Naive B cell (primary cell): Measurements from ENCODE around the gene HIGD1B. TPM values are rescaled to one million over a fixed set of nuclear protein-coding genes. Genes with fewer than 3 reads are reported as not detected.
"Not testable (repeated sequence)": the region's sequence is repeated elsewhere in the genome, so short reads cannot be mapped to it uniquely, and the experiment has no call there.

Experiments used
- ATAC-seq, 2 donors: fragments of 150-1000 bp; cut with Tn5 transposase; 2 replicates each; pipeline ENCODE4 v1.10.0; 2021; ENCODE audit warnings: low read depth in 2 of 2, mild to moderate bottlenecking in 2 of 2, moderate library complexity in 2 of 2
- DNase-seq: peaks from one replicate; pipeline ENCODE4 v3.0.0; 2022
- H3K27ac Mint-ChIP-seq, 6 donors: one replicate each; pipeline ENCODE4 v1.8.0; 2020 to 2022; ENCODE audit warnings: mild to moderate bottlenecking in 6 of 6, mixed read lengths in 6 of 6, moderate library complexity in 5 of 6, inconsistent platforms in 2 of 6
- H3K27me3 Mint-ChIP-seq, 3 donors: one replicate each; pipeline ENCODE4 v1.8.0; 2021 to 2022; ENCODE audit warnings: mixed read lengths in 3 of 3, mild to moderate bottlenecking in 1 of 3
- H3K36me3 Mint-ChIP-seq, 2 donors: one replicate each; pipeline ENCODE4 v1.8.0; 2020 to 2022; ENCODE audit warnings: mixed read lengths in 2 of 2, inconsistent platforms in 1 of 2, mild to moderate bottlenecking in 1 of 2
- H3K4me1 Mint-ChIP-seq, 3 donors: one replicate each; pipeline ENCODE4 v1.8.0; 2020 to 2022; ENCODE audit warnings: mixed read lengths in 3 of 3, inconsistent platforms in 1 of 3, mild to moderate bottlenecking in 1 of 3, moderate library complexity in 1 of 3
- H3K4me3 Mint-ChIP-seq, 8 donors: one replicate each; pipeline ENCODE4 v1.8.0; 2020 to 2022; ENCODE audit warnings: mild to moderate bottlenecking in 8 of 8, mixed read lengths in 8 of 8, moderate library complexity in 8 of 8, inconsistent platforms in 2 of 8
- H3K9me3 Mint-ChIP-seq, 7 donors: one replicate each; pipeline ENCODE4 v1.8.0; 2020 to 2022; ENCODE audit warnings: mixed read lengths in 7 of 7, mild to moderate bottlenecking in 5 of 7, inconsistent platforms in 2 of 7, moderate library complexity in 1 of 7
- polyA plus RNA-seq, 6 donors: library from polyadenylated mRNA; unstranded; fragments of 300-500 nt; fragmentation: Illumina TruSeq; gene quantifications; one replicate each; pipeline ENCODE4 v1.2.3, GENCODE V29; 2021; ENCODE audit warnings: low read depth in 6 of 6

HIGD1B gene
- not detected for polyA plus RNA-seq

DNA sequence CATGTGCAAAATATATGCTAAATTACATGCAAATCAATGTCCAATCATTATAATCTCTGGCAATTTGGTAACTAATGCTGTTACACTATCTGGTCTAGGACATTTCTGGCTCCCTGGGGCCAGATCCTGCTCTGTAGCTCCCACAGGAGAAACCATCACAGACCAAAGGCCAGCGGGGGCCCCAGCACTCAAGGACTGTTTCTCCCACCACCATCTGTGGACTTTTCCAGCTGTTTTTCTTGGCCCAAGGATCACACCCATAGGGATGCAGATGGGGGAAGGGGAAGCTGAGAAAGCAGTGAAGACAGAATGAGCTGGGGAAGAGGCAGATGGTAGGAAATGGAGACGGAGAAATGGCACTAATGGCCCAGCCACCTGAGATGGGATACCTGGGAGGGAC lies at the start of gene HIGD1B:
Gene HIGD1B, plus strand, starts transcription at position 298 of the 400 bp plus-strand sequence. CDS start 270 bp downstream, outside the sequence.
- no peaks in the 10 kb centered on the region for H3K36me3 Mint-ChIP-seq
- no peak for ATAC-seq
- H3K9me3 Mint-ChIP-seq: no peaks in the 10 kb centered on the region
- H3K27me3 Mint-ChIP-seq: no peaks in the 10 kb centered on the region
- H3K4me3 Mint-ChIP-seq: peak within 1 kb of the TSS in 1 of 8 donors; percentile 50
- peaks cover 3 to 12% (median 5%) of the 10 kb centered on the region in 3 donors for H3K4me1 Mint-ChIP-seq
- no peak for DNase-seq
- H3K27ac Mint-ChIP-seq: peak within 1 kb of the TSS in 4 of 6 donors; percentile 20 to 60 (median 52)

DNA sequence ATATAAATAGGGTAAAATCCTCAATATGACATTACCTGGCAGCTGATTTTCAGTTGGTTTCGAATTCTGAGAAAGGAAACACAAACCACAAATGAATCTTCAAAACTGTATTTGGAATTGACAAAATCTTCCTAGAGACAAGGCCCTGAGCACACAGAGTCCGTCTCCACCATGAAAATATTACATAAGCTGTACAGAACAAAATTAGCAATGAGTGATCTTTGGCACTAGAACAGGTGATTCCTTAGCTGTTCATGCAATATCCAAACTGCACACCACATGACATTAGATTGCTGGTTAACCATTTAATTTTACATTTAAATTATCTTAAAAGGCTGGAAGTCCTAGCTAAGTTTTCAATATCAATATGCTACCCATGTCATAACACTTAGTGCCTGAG lies 49.3 kb upstream of the HIGD1B start:
- ATAC-seq (no peak), DNase-seq (no peak)
- Mint-ChIP-seq H3K9me3 (no peaks in the 10 kb centered on the region), H3K36me3 (no peaks in the 10 kb centered on the region), H3K4me1 (no peaks in the 10 kb centered on the region), H3K27me3 (peaks cover 0 to 11% (median 3%) of the 10 kb centered on the region in 3 donors), H3K27ac (no peak overlapping the region), H3K4me3 (no peak overlapping the region)

DNA sequence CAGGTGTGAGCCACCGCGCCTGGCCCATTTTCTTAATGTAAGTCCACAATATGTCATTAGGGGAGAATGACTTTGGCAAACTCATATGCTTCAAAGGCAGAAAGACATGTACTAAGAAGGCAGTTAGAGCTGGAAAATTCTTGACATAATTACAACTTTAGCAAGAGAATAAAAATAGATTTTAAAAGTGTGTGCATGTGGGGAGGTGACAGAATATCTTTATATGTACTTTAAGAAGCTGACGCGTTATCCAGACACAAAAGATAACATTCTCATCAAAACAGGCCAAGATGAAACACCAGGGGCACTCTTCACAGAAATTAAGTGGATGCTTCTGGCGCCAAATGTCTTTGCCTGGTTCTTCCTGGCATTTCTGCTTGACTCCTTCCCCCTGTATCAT lies 45.8 kb upstream of the HIGD1B start:
- H3K4me3 Mint-ChIP-seq: no peak overlapping the region

DNA sequence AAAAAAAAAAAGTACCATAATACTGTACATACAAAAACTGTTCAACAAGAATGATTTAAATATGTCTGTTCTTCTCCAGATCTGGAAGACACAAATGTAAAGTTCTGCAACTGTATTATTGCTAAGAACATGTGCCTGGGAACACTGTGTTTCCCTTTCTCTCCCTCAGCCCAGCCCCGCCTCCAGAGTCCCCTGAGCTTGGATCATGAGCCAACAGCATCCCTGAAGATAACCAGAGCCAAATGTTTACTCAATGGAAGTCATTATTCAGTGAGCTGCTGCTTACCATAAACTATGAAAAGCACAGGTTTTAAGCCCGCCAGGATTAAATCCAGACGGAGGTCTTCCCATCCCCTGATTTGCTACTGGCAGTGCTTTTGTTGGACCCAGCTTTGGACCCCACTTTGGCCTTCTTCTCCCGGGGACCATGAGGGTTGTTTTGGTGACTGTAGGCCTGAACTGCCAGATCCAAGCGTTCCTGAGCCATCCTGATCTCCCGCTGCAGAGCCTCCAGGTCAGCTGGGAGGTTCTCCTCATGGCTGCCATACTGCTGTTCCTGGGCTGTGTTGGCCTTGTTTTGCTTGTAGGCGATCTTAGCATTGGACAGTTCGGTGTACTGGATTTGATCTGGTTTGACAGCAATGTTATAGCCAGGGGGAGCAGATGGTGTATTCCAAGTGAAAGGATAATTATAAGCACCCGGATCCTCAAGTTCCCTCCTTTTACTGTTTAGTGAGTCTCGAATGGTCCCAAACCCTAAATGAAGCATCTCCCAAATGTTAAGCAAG lies 43.2 kb upstream of the HIGD1B start:
- Mint-ChIP-seq H3K4me1 (no peaks in the 10 kb centered on the region), H3K4me3 (no peak overlapping the region), H3K27me3 (peaks cover 4 to 6% (median 6%) of the 10 kb centered on the region in 3 donors), H3K36me3 (no peaks in the 10 kb centered on the region), H3K27ac (no peak overlapping the region), H3K9me3 (no peaks in the 10 kb centered on the region)
- no peak for DNase-seq
- ATAC-seq: no peak

More for the DNA sequence above, 45.8 kb upstream of the HIGD1B start:
- H3K4me1 Mint-ChIP-seq: no peaks in the 10 kb centered on the region
- DNase-seq: no peak
- no peak for ATAC-seq
- no peaks in the 10 kb centered on the region for H3K9me3 Mint-ChIP-seq
- H3K36me3 Mint-ChIP-seq: no peaks in the 10 kb centered on the region
- H3K27ac Mint-ChIP-seq: no peak overlapping the region
- peaks cover 1 to 6% (median 3%) of the 10 kb centered on the region in 3 donors for H3K27me3 Mint-ChIP-seq

DNA sequence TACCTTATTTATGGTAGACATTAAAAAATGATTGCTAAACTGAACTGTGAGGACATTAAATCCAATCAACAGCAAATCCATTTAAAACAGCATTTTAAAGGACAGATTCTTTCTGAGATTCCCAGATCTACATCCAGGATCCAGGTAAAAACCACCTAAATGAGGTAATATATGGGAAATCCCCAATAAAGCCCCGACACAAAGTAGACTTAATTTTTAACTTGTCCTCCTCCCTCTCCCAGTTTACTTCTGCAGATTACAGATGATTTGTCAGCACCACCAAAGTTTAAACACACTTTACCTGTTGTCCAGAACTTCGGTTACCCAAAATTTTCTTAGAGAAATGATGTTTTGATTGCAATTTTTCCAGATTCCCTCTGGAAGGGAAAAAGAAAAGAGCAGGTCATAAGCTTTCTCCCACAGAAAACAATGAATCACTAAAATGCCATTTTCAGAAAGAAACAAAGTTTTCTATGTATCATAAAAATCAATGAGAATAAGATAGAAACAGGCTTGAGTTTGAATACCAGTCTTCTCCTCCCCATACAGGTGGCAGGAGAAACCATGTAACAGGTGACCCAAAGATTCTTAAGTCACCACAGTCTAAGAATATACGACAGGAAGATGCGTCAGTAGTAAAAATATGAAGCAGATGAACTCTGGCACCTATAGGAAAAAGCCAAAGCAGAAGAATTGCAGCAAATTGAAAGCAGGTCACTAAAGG lies 40.4 kb upstream of the HIGD1B start:
- Mint-ChIP-seq H3K4me1 (no peaks in the 10 kb centered on the region), H3K9me3 (no peaks in the 10 kb centered on the region), H3K4me3 (no peak overlapping the region), H3K36me3 (no peaks in the 10 kb centered on the region), H3K27me3 (peaks cover 4 to 6% (median 6%) of the 10 kb centered on the region in 3 donors), H3K27ac (no peak overlapping the region)
- ATAC-seq (no peak), DNase-seq (no peak)

DNA sequence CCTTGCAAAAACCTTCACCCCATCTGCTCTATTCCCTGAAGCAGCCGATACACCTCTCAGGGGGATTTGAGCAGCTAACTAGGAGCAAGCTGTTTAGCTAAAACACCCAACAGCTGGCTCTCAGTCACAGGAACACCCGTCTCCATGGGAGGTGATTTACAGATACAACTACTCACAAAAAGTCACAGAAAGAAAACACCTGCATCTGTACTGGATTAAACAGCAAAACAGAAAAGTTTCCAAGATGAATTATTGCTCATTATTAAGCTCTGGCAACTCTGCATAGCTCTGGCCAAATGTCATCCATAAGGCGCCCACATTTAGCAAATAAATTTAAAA lies 39.9 kb upstream of the HIGD1B start:
- H3K4me1 Mint-ChIP-seq: no peaks in the 10 kb centered on the region
- no peak overlapping the region for H3K4me3 Mint-ChIP-seq
- H3K27ac Mint-ChIP-seq: no peak overlapping the region
- DNase-seq (no peak), ATAC-seq (no peak)
- H3K27me3 Mint-ChIP-seq: peaks cover 4 to 6% (median 6%) of the 10 kb centered on the region in 3 donors
- no peaks in the 10 kb centered on the region for H3K36me3 Mint-ChIP-seq
- no peaks in the 10 kb centered on the region for H3K9me3 Mint-ChIP-seq

DNA sequence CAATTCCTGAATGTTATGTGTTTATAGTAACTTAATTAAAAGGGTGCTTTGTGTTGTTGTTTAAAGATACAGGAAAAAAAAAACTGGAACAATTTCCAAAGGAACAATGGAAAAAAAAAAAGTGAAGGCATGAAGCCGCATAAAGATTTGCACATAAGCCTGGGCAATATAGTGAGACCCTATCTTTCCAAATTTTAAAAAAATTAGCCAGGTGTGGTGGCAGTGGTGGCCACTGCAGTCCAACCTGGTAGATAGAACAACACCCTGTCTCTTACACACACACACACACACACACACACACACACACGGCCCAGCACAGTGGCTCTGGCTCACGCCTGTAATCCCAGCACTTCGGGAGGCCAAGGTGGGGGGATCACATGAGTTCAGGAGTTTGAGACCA lies 39.5 kb upstream of the HIGD1B start:
- Mint-ChIP-seq H3K27me3 (peaks cover 4 to 6% (median 6%) of the 10 kb centered on the region in 3 donors), H3K9me3 (no peaks in the 10 kb centered on the region), H3K4me3 (no peak overlapping the region), H3K36me3 (no peaks in the 10 kb centered on the region), H3K27ac (no peak overlapping the region), H3K4me1 (no peaks in the 10 kb centered on the region)
- no peak for ATAC-seq
- DNase-seq: no peak

DNA sequence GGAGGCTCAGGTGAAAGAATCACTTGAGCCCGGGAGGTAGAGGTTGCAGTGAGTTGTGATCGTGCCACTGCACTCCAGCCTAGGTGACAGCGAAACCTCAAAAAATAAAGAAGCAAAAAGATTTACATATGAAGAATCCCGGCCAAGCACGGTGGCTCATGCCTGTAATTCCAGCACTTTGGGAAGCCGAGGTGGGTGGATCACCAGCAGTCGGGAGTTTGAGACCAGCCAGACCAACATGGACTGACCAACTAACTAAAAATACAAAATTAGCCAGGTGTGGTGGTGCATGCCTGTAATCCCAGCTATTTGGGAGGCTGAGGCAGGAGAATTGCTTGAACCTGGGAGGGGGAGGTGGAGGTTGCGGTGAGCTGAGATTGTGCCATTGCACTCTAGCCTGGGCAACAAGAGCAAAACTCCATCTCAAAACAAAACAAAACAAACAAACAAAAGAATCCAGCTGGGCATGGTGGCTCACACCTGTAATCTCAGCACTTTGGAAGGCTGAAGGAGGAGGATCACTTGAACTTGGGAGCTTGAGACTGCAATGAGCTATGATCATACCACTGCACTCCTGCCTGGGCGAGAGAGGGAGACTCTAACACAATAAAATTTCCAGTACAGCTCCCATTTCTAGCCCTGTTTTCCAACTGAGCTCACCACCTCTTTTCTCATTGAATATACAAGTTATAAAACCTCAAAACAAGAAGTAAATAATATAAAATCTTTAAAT lies 38.9 kb upstream of the HIGD1B start:
- H3K27me3 Mint-ChIP-seq, H3K4me3 Mint-ChIP-seq, DNase-seq, H3K4me1 Mint-ChIP-seq, H3K9me3 Mint-ChIP-seq, ATAC-seq, H3K36me3 Mint-ChIP-seq: not testable (repeated sequence)
- peak overlapping the region in 1 of 6 donors; percentile 69 for H3K27ac Mint-ChIP-seq

DNA sequence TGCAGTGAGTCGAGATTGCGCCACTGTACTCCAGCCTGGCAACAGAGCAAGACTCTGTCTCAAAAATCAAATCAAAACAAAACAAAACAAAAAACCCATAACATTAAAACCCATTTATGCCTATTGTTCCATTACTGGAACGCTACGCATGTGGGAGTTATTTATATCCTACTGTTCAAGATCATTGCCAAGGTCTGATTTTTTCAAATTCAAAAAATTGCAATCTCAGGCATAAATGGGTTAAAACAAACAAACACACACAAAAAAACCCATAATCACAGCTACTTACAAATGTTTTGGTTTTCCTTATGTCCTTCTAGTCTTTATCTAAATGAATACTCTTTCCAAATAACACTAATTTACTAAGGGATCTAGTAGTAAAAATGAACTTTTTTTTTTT lies 35.4 kb upstream of the HIGD1B start:
- no peak overlapping the region for H3K27ac Mint-ChIP-seq
- peaks cover 0 to 6% (median 3%) of the 10 kb centered on the region in 3 donors for H3K27me3 Mint-ChIP-seq
- no peaks in the 10 kb centered on the region for H3K4me1 Mint-ChIP-seq
- no peaks in the 10 kb centered on the region for H3K36me3 Mint-ChIP-seq
- no peak overlapping the region for H3K4me3 Mint-ChIP-seq
- DNase-seq: no peak
- ATAC-seq: no peak
- H3K9me3 Mint-ChIP-seq: no peaks in the 10 kb centered on the region

DNA sequence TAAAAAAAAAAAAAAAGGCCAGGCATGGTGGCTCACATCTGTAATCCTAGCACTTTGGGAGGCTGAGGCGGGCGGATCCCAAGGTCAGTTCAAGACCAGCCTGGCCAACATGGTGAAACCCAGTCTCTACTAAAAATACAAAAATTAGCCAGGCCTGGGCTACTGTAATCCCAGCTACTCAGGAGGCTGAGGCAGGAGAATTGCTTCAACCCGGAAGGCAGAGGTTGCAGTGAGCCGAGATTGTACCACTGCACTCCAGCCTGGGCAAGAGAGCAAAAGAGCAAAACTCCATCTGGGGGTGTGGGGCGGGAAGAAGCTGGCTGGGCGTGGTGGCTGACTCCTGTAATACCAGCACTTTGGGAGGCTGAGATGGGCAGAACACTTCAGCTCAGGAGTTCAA lies 29.2 kb upstream of the HIGD1B start:
- not testable (repeated sequence) for H3K4me1 Mint-ChIP-seq, H3K27ac Mint-ChIP-seq, H3K9me3 Mint-ChIP-seq, ATAC-seq, DNase-seq, H3K4me3 Mint-ChIP-seq, H3K36me3 Mint-ChIP-seq
- H3K27me3 Mint-ChIP-seq: peaks cover 0 to 11% (median 2%) of the 10 kb centered on the region in 3 donors

DNA sequence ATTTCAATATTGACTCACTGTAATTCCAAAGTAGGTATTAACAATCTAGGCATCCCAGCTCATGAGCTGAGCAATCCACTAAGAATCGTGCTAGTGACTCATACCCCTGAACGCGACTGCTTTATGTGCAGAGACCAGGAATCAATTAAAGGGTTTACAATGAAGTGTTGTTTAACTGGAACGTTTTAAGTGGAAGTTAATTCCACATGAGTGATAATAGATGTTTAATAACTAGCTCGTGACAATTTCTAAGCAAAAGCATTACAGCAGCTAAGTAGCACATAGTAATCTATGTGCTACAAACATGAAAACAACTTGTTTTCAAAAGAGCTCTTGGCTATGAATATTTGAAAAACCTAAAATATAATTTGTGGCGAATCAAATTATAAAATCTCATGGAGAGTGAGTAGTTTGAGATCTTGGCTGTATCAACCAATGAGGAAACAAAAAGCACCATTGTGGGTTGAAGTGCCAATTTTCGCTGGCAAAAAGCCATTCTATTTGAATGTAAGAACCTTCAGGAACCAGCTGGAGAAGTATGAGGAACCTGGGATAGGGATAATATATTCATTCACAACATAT lies 27.0 kb upstream of the HIGD1B start:
- Mint-ChIP-seq H3K4me3 (no peak overlapping the region), H3K9me3 (no peaks in the 10 kb centered on the region), H3K4me1 (no peaks in the 10 kb centered on the region), H3K27me3 (peaks cover 0 to 11% (median 6%) of the 10 kb centered on the region in 3 donors), H3K27ac (no peak overlapping the region), H3K36me3 (no peaks in the 10 kb centered on the region)
- ATAC-seq: no peak
- no peak for DNase-seq

DNA sequence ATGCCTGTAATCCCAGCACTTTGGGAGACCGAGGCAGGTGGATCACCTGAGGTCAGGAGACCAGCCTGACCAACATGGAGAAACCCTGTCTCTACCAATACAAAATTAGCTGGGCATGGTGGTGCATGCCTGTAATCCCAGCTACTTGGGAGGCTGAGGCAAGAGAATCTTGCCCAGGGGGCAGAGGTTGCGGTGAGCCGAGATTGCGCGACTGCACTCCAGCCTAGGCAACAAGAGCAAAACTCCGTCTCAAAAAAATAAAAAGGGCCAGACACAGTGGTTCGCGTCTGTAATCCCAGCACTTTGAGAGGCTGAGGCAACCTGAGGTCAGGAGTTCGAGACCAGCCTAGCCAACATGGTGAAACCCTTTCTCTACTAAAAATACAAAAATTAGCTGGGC lies 22.4 kb upstream of the HIGD1B start:
- ATAC-seq, H3K4me3 Mint-ChIP-seq: not testable (repeated sequence)
- peaks cover 23 to 32% (median 29%) of the 10 kb centered on the region in 3 donors for H3K27me3 Mint-ChIP-seq

DNA sequence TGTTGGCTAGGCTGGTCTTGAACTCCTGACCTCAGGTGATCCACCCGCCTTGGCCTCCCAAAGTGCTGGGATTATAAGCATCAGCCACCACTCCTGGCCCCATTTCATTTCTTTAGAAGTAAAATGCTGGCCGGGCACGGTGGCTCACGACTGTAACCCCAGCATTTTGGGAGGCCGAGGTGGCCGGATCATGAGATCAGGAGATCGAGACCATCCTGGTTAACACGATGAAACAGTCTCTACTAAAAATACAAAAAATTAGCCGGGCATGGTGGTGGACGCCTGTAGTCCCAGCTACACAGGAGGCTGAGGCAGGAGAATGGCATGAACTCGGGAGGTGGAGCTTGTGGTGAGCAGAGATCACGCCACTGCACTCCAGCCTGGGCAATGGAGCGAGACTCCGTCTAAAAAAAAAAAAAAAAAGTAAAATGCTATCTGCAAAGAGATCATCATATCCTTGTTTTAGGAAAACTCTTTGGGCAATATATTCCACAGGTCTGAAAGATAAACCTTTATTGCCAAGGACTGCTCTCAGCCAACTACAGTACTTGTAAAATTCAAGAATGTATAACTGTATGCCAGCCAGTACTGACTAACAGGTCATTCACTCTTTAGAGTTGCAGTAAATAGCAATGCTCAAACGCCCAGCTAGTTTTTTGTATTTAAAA lies 21.4 kb upstream of the HIGD1B start:
- Mint-ChIP-seq H3K27ac (no peak overlapping the region), H3K27me3 (peaks cover 25 to 38% (median 29%) of the 10 kb centered on the region in 3 donors), H3K9me3 (no peaks in the 10 kb centered on the region), H3K4me3 (peak overlapping the region in 1 of 8 donors; percentile 52), H3K36me3 (peaks cover 0 to 7% of the 10 kb centered on the region in 2 donors), H3K4me1 (peaks cover 7 to 13% (median 11%) of the 10 kb centered on the region in 3 donors)
- DNase-seq (no peak), ATAC-seq (no peak)

More for the DNA sequence above, 22.4 kb upstream of the HIGD1B start:
- not testable (repeated sequence) for H3K36me3 Mint-ChIP-seq, H3K27ac Mint-ChIP-seq, DNase-seq, H3K9me3 Mint-ChIP-seq
- peaks cover 7 to 11% (median 10%) of the 10 kb centered on the region in 3 donors for H3K4me1 Mint-ChIP-seq
